Sigmoid colon (tissue), 4 donors: ENCODE data around the gene PPARD.

Experiments used
- CTCF ChIP-seq, 4 experiments: fragments of 450-650 bp in 3 of 4; fragments of 200-600 bp in 1 of 4; IDR thresholded peaks; one replicate each; pipeline ENCODE4 v1.5.1; 2016 to 2019; ENCODE audit warnings: antibody characterized with exemption in 4 of 4, mild to moderate bottlenecking in 3 of 4, moderate library complexity in 2 of 4
- POLR2AphosphoS5 ChIP-seq, 4 donors: sonication (generic); formaldehyde crosslinking; IDR thresholded peaks; one replicate each; pipeline ENCODE4 v1.6.1; 2017; ENCODE audit warnings: antibody characterized with exemption in 4 of 4

DNA sequence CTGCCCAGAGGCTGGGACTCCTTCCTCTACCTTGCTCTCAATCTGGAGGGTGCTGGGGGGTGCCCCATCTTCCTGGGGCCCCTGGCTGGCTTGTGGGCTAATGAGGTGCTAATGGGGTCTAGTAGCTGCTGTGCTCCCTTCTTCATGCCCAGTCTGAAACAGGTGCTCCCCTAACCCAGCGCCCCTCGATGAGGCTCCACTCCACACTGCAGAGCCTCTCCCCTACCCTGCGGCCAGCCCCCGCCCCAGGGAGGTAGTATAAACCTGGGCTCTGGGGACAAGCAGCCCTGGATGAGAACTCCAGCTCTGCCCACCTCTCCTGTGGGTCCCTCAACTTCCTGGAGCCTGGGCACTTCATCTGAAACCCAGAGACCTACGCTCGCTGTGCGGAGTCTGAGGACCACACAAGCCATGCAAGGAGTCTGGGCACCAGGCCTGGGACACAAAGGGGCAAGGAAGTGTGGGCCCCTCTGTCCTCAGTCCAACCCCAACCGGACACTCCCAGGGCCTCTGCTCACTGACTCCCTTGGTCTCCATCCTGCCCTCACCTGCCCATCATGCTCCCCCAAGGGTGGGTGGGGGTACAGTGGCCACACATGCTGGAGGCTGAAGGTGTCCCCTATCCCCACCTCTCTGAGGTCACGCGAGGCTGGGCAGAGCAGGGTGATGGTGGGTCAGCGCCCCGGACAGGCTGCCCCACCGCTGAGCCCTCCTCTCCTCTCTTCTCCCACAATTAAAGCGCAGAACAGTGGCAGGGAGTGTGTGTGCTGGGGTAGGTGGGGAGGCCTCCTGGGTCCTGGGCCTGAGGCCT, 132.0 kb downstream of the PPARD start:
- TF ChIP-seq CTCF (IDR thresholded peaks at IDR 0.05) (no peak), POLR2AphosphoS5 (IDR thresholded peaks at IDR 0.05) (peak in 1 of 4 donors; percentile 22)
